ENCODE measurements around the gene HYAL1.

GRCh38 chr3:50294089-50294488, 9.3 kb downstream of the HYAL1 start:
- no peak for TF ChIP-seq ZC3H10 (CRISPR knock-in tag; IDR thresholded peaks at IDR 0.05)
- TF ChIP-seq ZFP3 (CRISPR knock-in tag; IDR thresholded peaks at IDR 0.05): no peak
- no peak for TF ChIP-seq CREB5 (CRISPR knock-in tag; IDR thresholded peaks at IDR 0.05; ENCODE audit: low read depth)
- TF ChIP-seq ZFP30 (CRISPR knock-in tag; IDR thresholded peaks at IDR 0.05): no peak
- TF ChIP-seq ARNTL (CRISPR knock-in tag; IDR thresholded peaks at IDR 0.05; ENCODE audit: borderline replicate concordance, low read depth): no peak
- TF ChIP-seq ZNF565 (CRISPR knock-in tag; conservative IDR thresholded peaks at IDR 0.05; ENCODE audit: low read depth): no peak
- no peak for TF ChIP-seq ZNF8 (CRISPR knock-in tag; IDR thresholded peaks at IDR 0.05)
- no peak for TF ChIP-seq PPARA (CRISPR knock-in tag; IDR thresholded peaks at IDR 0.05; ENCODE audit: borderline replicate concordance)
